ENCODE results near the gene TUBGCP2.

Gene TUBGCP2

DNA sequence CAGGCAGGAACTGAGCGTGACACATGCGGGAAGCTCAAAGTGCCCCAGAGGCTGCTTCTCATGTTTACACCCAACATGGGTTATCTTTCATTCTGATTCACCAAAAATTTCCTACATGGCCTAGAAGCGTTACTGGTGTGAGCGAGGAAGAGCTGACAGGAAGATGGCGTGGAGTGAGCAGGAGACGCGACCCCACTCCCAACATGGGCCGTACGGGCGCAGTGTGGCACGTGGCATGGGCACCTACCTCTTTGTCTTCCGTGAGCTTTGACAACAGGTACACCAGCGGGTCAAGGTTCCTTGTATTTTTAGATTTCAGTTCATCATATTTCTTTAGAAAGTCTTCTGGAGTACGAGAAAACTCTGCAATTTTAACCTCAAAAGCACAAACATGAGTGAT is 8.9 kb downstream of the TUBGCP2 start:
- no peak for DNase-seq

DNA sequence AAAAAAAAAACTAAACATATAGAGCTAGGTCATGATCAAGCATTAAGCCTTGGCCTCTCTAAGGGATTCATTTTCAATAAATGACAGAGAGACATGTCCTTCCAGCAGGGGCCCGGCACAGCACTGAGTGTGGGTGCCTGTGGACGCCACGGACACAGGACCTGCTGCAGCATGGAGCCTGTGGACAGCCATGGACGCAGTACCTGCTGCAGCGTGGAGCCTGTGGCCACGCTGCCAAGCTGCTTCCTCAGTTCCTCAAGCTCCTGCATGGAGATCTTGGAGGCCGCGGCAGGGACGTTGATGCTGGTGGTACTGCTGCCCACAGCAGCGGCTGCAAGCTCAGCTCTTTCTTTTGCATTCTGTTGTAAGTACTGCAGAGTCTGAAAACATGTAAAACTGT is 9.4 kb downstream of the TUBGCP2 start:
- DNase-seq, result no peak

DNA sequence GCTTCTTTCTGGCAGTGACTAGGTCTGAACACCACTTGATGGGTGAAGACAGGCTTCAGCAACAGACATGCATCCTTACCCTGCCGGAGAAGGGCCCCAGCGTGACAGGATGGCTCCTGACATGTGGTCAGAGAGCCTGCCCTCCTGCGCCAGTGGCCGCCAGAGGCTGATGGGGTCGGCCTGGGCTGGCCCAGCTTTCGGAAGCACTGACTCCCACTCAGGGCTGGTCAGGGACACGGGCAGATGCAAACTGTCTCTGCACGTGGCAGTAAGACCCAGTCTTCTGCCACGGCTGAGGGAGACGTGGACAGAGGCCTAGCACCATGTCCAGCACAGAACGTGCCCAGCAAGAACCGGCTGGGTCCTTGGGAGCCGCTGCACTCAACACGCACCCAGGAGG is 10.2 kb downstream of the TUBGCP2 start:
- DNase-seq, result no peak

DNA sequence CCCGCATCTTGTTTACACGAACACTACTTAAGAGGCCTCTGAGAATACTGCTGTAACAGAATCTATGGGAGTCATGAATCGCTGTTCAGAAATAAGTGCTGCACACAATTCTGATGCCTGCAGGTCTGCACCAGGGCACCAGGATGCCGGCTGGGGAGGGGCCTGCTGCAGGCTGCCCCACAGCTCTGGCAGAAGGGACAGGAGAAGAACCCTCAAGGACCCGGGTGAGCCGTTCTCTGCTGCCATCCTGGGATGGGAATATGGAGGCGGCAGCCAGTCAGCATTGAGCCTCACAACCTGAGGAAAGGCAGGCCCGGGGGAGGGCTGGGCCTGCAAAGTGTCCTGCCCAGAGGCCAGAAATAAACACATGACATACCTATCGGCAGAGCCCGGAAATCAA is 11.2 kb downstream of the TUBGCP2 start:
- no peak for DNase-seq

DNA sequence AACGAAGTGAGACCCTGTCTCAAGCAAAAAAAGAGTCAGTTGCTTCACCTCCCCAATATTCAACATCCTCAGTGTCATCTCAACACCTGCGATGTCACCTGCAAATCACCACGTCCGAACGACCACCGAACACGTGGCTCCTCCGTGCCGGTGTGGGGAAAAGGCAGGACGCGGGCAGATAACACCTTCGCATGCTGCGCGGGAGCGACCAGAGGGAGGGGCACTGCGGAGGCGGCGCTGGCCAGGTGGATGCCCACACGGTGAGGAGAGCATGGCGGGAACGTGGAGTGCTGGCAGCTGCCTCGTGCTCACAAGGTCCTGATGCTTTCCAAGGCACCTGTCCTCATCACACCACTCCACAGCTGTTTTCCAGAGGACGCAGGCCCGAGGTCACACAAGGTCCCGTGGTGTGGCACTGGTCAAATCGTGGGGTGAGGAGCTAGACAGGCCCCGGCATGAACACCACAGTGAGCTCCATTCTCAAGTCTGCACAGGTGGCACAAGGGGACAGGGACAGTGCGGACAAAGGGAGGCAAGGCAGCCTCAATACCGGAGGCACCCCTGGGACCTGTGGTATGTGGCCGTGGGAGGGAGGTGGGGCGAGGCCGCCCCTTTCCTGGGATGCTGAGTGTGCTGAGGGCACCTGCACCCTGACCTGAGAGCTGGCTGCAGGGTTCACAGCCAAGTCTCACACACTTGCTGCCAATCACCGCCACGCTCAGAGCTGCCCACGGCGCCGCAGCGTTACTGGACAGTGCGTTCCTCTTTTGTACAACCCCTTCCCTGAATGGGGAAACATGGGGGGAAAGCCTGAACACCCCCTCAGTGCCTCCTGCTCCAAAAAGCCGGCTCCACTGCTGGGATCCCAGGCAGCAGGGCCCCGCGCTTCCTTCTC is 13.0 kb downstream of the TUBGCP2 start:
- no peak for DNase-seq

DNA sequence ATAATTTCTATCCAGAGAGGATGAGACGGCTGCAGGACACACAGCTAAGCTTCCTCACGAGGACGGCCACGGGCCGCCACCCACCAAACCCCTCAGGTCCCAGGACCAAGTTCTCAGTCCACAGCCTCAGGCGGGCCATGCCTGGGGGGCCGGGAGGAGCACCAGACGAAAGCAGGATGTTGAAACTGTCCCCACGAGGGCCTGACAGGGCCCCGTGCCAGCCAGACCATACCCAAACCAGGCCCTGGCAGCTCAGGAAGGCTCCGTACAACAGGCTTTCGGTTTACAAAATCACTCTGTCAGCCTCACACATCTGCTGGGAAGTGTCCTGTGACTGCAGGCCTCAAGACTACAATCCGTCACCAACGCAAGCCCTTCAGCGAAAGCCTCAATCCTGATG is 14.5 kb downstream of the TUBGCP2 start:
- DNase-seq, result no peak

DNA sequence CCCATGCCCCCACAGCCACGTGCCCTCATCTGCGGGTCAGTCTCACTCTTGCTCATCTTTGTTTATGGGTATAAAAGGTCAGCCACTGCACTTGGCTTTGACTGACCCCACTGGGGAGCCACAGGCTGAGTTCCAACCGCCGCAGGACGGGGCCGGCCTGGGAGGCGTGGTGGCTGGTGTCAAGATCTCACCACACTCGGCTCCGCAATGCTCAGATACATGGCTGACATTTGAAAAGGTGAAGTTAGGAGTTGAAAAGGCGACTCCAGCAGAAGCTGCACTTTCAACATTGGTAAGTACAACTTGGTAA is 14.9 kb downstream of the TUBGCP2 start:
- DNase-seq, result no peak

DNA sequence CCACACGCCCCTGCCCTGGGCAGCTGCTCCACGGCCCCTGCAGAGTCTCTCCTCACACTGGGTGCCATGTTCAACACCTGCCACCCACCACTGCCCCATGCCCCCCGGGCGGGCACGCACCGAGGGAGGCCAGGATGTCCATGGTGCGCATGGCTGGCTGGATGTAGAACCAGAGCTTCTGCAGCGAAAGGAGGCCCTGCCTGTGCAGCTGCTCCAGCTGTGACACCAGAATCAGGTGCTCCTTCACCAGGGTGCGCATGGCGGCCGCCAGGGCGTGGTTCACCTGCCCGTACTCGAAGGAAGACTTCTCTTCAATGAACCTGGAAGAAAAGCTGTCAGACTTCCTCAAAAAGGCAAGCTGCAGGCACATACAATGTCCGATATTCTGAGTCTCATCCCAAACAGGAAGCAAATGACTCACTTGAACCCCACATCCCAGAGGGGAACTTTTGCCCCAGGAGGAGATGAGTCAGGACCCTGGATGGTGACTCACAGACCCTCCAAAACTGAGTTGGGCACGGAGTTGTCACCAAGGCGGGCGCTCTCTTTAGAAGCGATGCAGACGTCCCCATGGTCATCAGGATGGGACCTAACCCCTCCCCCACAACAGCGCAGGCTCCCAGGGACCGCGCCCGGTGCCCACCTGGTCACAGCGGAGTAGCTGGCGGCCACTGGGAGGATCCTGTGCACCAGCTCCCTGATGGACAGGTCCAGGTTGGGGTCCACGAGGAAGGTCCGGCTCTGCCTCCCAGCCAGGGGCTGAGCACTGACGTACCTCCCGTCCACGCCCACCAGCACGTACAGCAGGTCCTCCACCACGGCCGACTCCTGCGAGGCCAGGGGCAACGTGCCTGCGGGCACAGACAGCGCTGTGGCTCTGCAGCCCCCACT is 15.5 kb downstream of the TUBGCP2 start:
- no peak for DNase-seq

DNA sequence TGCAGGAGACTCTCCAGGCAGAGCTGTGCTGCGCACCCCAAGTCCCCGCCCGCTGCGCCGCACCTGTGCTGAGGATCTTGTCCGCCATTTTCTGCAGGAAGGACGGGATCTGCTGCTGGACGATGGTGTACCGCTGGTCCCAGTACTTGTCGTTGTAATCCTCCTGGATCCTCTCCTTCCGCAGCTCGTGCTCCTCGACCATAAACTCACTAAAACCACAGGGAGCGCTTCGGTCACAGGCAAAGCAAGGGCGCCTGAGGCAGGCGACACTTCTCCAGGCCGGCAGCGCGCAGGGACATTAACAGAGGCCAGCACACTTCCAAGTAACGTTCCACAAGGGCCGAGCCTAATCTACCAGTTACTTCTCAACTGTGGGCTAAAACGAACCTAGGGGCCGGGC is 18.9 kb downstream of the TUBGCP2 start:
- no peak for DNase-seq

DNA sequence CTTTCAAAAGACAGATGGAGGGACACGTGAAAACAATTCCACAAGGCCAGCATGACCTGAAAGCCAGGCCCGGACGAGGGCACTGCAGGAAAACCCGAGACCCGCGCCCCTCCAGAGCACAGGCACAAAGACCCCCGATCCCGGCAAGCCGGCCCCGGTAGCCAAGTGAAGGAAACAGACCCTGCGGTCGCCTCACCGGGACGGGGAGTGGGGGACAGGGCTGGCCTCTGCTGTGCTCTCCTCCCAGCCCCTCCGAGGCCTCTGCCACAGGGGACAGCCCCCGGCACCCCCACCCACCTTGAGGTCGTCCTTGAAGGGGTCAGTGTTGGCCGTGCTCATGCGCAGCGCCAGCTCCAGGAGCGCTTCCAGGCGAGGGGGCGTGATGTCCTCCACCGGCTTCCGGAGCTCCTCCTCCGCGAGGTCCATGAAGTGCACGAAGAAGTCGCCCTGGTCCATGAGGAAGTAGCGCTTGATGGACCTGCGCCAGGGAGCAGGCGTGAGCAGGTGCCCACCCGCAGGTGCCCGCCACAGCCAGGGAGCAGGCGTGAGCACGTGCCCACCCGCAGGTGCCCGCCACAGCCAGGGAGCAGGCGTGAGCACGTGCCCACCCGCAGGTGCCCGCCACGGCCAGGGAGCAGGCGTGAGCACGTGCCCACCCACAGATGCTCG is 20.7 kb downstream of the TUBGCP2 start:
- no peak for DNase-seq

DNA sequence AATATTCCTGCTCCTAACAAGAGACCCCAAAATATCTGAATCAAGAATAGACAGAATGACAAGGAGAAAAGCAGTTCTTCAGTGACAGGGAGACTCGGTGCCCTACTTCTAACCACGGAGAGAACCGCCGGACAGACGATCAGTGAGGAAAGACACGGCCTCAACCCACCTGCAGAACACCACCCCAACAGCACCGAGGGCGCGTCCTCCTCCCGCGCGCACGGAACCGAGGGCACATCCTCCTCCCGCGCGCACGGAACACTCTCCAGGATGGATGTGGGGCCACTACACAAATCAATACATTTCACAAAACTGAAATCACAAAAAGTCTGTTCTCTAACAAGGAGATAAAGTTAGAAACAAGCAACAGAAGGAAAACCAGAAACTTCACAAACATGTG is 22.3 kb downstream of the TUBGCP2 start:
- DNase-seq, result no peak

DNA sequence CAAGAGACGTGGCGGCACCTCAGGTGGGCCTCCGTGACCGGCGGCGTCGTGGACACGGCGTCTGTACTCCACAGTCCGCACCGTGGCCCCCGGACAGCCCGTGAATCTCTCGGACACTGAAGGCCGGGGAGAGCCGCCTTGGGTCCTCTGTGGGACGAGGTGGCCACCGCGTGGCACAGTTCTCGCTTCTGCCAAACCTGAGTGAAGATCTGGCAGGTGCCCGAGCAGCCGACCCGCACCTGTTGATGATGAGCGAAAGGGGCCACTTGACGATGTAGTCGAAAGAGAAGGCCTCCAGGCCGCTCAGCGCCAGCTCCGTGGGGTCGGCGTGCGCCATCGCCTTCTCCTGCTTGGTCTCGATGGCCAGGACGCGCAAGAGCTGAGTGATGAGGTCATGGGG is 23.5 kb downstream of the TUBGCP2 start:
- DNase-seq, result no peak

DNA sequence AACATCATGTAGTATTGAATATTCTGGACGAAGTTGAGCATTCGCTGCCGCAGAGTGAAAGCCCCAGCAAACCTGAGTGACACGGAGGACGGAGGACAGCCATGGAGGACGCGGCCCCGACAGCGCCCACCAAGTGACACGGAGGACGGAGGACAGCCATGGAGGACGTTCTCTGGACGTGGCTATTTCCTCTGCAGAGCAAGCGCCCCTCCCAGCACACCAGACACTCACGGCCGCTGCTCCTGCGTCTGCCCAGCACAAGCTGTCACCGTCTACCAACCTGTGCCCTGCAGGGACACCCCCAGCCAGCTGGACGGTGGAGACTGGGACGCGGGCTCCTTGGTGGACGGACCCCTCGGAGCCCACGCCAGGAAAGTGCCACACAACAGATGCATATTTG is 24.7 kb downstream of the TUBGCP2 start:
- DNase-seq, result no peak

DNA sequence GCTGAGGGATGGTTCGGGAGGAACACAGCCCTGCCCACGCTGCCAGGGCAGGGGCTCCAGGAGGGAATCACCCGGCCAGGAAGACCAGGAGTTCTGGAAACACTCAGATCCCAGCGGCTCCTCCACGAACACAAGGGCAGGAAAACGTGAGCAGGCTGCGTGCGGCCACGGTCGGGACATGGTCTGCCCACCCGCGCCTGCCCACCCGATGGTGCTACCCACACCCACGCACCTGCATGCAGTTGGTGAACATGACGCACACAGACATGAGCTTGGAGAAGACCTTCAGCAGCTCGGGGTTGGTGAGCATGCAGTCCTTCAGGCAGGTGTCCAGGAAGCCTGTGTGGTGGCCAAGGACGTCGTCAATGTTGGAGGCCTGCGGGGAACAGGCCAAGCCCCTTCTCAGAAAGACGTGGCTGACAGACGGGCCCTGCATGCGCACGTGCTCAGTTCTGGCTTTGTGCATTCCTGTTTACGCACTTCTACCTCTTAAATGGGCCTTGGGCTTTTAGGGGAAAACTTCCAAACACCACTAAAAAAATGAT is 25.8 kb downstream of the TUBGCP2 start:
- no peak for DNase-seq

DNA sequence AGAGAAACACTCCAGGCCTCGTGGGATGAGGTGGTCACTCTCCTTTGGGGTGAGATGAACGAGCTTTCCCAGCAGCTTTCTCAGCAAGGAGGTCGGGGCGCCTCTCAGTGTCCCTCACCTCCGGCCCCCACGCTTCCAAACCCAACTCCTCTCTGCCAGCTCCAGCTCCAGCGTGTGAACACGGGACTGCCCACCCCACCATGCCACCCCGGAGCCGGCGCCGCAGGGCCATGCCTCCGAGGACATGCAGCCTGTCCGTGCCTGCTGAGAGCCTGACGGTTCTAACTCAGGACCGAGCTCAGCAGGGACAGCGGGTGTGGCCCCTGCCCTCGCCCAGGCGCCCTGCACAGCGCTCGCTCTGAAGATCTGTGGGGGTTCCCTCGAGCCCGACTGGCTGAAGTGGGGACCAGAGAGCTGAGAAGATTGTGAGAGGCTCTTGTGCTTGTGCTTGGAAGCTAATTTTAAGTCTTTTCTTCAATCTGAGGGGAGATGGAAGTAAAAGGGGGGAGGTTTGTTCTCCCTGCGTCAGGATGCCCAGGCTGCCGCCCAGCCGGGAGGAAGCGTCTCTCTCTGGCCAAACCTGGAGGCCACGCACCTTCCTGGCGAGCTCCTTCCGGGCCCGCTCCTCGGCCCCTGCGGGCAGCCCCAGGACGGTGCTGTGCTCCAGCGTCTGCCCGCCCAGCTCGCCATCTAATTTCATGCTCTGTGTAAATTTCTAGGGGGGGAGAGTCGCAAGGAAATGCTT is 26.9 kb downstream of the TUBGCP2 start:
- no peak for DNase-seq

DNA sequence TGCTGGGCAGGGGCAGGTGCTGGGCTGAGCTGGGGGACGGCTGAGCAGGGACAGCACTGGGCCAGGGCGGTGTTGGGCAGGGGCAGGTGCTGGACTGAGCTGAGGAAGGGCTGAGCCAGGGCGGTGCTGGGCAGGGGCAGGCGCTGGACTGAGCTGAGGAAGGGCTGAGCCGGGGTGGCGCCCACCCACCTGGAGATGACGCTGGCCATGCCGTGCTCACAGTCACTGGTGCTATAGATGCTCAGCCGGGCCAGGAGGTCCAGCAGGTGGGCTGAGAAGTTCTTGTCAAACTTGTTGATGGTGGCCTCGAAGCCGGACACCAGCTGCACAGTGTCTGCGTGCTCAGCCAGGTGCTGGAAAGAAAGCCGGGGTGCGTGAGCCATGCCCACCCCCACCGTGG is 27.6 kb downstream of the TUBGCP2 start:
- no peak for DNase-seq

DNA sequence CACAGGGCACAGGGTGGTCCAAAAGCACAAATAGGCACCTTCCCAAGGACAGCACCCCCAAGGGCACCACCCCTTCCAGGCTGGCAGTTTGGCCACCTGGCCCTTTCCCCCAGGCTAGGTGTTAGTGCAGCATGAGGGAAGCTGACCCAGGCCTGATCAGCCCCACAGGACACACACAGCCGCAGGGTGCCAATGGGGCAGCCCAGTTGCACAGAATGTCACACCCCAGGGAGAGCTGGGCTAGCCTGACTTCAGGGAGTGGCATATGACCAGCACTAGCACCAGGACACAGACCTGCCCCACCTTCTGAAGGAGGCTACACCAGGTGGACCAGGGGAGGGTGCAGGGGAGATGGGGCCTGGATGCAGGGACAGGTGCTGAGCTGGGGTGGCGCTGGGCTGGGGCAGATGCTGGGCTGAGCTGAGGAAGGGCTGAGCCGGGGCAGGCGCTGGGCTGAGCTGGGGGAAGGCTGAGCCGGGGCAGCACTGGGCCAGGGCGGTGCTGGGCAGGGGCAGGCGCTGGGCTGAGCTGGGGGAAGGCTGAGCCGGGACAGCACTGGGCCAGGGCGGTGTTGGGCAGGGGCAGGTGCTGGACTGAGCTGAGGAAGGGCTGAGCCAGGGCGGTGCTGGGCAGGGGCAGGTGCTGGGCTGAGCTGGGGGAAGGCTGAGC is 28.1 kb downstream of the TUBGCP2 start:
- DNase-seq, result no peak

DNA sequence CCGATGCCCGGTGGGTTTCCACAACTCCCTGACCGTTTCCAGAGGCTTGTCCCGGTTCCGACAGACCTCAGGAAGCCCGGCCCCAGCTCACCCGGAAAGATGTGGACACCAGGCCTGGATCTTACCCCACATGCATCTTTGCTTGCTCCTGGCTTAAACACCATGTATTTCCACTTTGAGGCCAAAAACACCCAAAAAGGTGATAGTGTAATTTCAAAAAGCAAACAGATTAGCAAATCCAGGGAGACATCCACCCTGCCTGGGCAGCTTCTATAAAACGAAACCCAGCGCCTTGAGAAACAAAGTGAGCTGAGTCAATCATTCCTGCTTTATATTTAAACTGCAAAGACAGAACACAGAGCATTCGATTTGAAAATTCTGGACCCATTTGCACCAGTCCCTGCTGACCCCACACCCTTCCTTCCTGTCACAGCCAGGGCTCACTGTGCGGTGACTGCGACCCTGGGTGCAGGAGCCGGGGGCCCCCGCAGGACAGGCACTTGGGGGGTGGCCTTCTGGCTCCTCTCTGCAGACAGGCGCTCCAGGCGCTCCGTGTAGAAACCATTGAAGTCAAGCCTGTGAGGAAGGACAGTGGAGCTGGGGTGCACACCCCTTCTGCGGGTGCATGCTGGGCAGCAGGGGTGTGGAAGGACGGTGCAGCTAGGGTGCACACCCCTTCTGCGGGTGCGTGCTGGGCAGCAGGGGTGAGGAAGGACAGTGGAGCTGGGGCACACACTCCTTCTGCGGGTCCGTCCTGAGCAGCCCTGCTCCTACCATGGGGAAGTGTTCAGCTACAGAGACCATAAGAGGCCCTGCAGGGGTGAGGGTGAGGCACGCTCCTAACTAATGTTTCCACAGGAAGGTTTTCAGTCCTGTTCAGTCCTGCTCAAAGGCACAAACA is 29.1 kb downstream of the TUBGCP2 start:
- no peak for DNase-seq

DNA sequence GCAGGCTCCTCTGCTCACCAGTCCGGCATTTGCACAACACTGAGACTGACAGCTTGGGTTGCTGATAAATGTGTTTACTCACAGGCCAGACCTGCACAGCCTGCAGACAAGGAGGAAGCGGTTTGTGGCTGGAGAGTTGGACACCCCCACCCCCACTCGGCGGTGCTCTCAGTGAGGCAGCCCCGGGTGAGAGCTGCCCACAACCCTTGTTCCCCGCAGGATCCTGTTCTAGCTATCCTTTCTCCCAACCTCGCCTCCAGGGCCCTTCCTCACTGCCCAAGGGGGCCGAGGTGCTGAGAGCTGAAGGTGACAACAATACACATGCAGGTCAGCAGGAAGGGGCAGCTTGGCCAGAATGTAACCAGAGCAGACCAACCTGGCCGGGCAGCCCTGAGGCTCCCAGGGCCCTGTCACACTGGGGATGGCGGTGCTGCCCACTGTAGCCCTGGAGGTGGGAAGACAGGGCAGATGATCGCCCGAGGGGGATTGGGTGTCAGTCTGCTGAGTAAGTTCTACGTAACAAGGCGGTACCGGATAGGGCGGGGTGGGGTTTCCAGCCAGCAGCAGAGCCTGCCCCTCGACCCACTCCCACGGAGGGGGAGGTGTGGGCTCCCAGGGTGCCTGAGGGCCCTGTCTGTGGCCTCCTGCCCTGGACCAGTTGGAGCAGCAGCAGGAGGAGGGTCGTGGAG is 30.0 kb downstream of the TUBGCP2 start:
- DNase-seq, result peak; percentile 69

DNA sequence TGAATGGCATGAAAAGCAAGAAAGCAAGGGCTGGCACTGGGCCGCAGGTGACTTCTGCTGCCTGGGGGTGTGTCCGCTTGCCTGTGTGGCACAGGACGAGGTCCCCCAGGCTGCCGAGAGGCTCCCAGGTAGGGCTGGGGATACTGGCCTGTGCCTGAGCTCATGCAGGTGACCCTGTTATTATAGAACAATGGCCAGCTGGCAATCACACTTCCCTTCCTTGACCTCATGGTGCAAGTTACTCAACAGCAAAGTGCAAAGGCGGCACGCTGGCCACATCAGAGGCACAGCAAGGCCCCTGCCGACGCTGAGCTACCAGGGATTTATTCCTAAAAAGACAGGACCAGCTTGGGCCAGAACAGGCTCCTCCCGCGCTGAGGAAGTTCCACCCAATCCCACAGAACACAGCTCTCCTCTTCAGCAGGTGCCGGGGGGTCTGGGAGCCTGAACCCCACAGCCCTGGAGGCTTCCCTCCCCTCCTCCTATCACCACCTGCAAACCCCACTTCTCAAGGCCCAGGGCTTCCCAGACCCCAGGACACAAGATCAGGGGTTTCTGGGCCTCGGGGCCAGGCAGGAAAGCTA is 30.6 kb downstream of the TUBGCP2 start:
- DNase-seq, result no peak

Measured in KG1 (cell line).